HEK293 (cell line): ENCODE data around the gene FNDC8.

Source experiments
- CTCF ChIA-PET: fragments of 350-600 bp; formaldehyde crosslinking; extraction: SDS; loops from one replicate; lab custom pipeline; 2021; ENCODE audit warnings: antibody characterized with exemption; lab: Yijun Ruan, JAX
- POLR2A ChIA-PET: fragments of 300-600 bp; formaldehyde crosslinking; extraction: SDS; loops from one replicate; lab custom pipeline; 2020; ENCODE audit warnings: antibody characterized with exemption, inconsistent platforms; lab: Yijun Ruan, JAX
- H3K27ac ChIP-seq: fragments of 200-500 bp; sonication (Bioruptor generic); 2 replicates; pipeline ENCODE4 v1.5.1; 2014; ENCODE audit warnings: low read depth, low read length, control low read depth, inconsistent platforms; ENCODE audit errors: extremely low read depth
- H3K36me3 ChIP-seq, 2 experiments: fragments of 200-500 bp in 1 of 2; sonication (Bioruptor generic) in 1 of 2; 1 replicate in 1 of 2; 2 replicates in 1 of 2; pipeline ENCODE4 v1.5.1; 2014 to 2017; ENCODE audit warnings: inconsistent platforms in 2 of 2, low read length in 2 of 2; ENCODE audit not compliant: control insufficient read depth in 2 of 2, insufficient read depth in 1 of 2
- H3K4me1 ChIP-seq: fragments of 200-500 bp; sonication (Bioruptor generic); 2 replicates; pipeline ENCODE4 v1.5.1; 2014; ENCODE audit warnings: mild to moderate bottlenecking, low read length, inconsistent platforms; ENCODE audit not compliant: control insufficient read depth, insufficient read depth
- H3K4me3 ChIP-seq: 2 replicates; pipeline ENCODE4 v1.5.1; 2011; ENCODE audit warnings: low read depth, mild to moderate bottlenecking, control low read depth, low read length, moderate library complexity
- H3K9me3 ChIP-seq: fragments of 200-500 bp; sonication (Bioruptor generic); 2 replicates; pipeline ENCODE4 v1.5.1; 2014; ENCODE audit warnings: low read depth, low read length, inconsistent platforms; ENCODE audit not compliant: control insufficient read depth, insufficient read depth
- HOXA7 ChIP-seq: sonication (generic); formaldehyde crosslinking; IDR thresholded peaks from 2 replicates; pipeline ENCODE4 v1.8.1; 2022; ENCODE audit warnings: missing genetic modification reagents, borderline replicate concordance
- KLF10 ChIP-seq: fragments of 450-650 bp; IDR thresholded peaks from 2 replicates; pipeline ENCODE4 v1.5.1; 2018; ENCODE audit warnings: missing biosample characterization, mild to moderate bottlenecking, missing genetic modification characterization
- SP7 ChIP-seq: fragments of 450-650 bp; formaldehyde crosslinking; IDR thresholded peaks from 2 replicates; pipeline ENCODE4 v1.5.1; 2016; ENCODE audit warnings: missing biosample characterization, missing genetic modification characterization
- YY2 ChIP-seq: fragments of 450-650 bp; formaldehyde crosslinking; IDR thresholded peaks from 2 replicates; pipeline ENCODE4 v1.5.1; 2016; ENCODE audit warnings: missing biosample characterization, missing genetic modification characterization
- ZFP69B ChIP-seq: fragments of 450-650 bp; formaldehyde crosslinking; IDR thresholded peaks from 2 replicates; pipeline ENCODE4 v1.5.1; 2016; ENCODE audit warnings: missing biosample characterization, missing genetic modification characterization
- ZIC2 ChIP-seq: fragments of 450-650 bp; formaldehyde crosslinking; IDR thresholded peaks from 2 replicates; pipeline ENCODE4 v1.5.1; 2016; ENCODE audit warnings: missing biosample characterization, missing genetic modification characterization
- ZNF2 ChIP-seq: fragments of 450-650 bp; formaldehyde crosslinking; IDR thresholded peaks from 2 replicates; pipeline ENCODE4 v1.5.1; 2016; ENCODE audit warnings: missing biosample characterization, missing genetic modification characterization
- ZNF211 ChIP-seq: fragments of 450-650 bp; formaldehyde crosslinking; IDR thresholded peaks from 2 replicates; pipeline ENCODE4 v1.5.1; 2016; ENCODE audit warnings: low read depth, missing biosample characterization, missing genetic modification characterization
- ZNF23 ChIP-seq: fragments of 450-650 bp; formaldehyde crosslinking; IDR thresholded peaks from 2 replicates; pipeline ENCODE4 v1.5.1; 2016; ENCODE audit warnings: missing biosample characterization, missing genetic modification characterization, borderline replicate concordance
- ZNF239 ChIP-seq: fragments of 450-650 bp; formaldehyde crosslinking; IDR thresholded peaks from 2 replicates; pipeline ENCODE4 v1.5.1; 2016; ENCODE audit warnings: missing biosample characterization, missing genetic modification characterization
- ZNF473 ChIP-seq: fragments of 450-650 bp; formaldehyde crosslinking; IDR thresholded peaks from 2 replicates; pipeline ENCODE4 v1.5.1; 2017; ENCODE audit warnings: missing biosample characterization, missing genetic modification characterization
- ZNF610 ChIP-seq: fragments of 450-650 bp; formaldehyde crosslinking; IDR thresholded peaks from 2 replicates; pipeline ENCODE4 v1.5.1; 2016; ENCODE audit warnings: missing biosample characterization, missing genetic modification characterization, borderline replicate concordance
- ZNF629 ChIP-seq: fragments of 450-650 bp; formaldehyde crosslinking; IDR thresholded peaks from 2 replicates; pipeline ENCODE4 v1.5.1; 2017; ENCODE audit warnings: missing biosample characterization, missing genetic modification characterization
- ZNF76 ChIP-seq: fragments of 450-650 bp; formaldehyde crosslinking; IDR thresholded peaks from 2 replicates; pipeline ENCODE4; 2016; ENCODE audit warnings: low read depth, missing biosample characterization, missing genetic modification characterization, borderline replicate concordance
- ZNF791 ChIP-seq: fragments of 450-650 bp; formaldehyde crosslinking; IDR thresholded peaks from 2 replicates; pipeline ENCODE4 v1.5.1; 2016; ENCODE audit warnings: missing biosample characterization, missing genetic modification characterization
- TF ChIP-seq, protein P1 (sequence below): fragments of 450-650 bp; IDR thresholded peaks from 2 replicates; pipeline ENCODE4 v1.5.1; 2018; ENCODE audit warnings: missing biosample characterization, mild to moderate bottlenecking, missing genetic modification characterization
- TF ChIP-seq, protein P2 (sequence below): fragments of 450-650 bp; formaldehyde crosslinking; IDR thresholded peaks from 2 replicates; pipeline ENCODE4 v1.5.1; 2016; ENCODE audit warnings: missing biosample characterization, missing genetic modification characterization
- TF ChIP-seq, protein P3 (sequence below): fragments of 450-650 bp; formaldehyde crosslinking; IDR thresholded peaks from 2 replicates; pipeline ENCODE4 v1.5.1; 2016; ENCODE audit warnings: missing biosample characterization, missing genetic modification characterization

FNDC8 gene

DNA sequence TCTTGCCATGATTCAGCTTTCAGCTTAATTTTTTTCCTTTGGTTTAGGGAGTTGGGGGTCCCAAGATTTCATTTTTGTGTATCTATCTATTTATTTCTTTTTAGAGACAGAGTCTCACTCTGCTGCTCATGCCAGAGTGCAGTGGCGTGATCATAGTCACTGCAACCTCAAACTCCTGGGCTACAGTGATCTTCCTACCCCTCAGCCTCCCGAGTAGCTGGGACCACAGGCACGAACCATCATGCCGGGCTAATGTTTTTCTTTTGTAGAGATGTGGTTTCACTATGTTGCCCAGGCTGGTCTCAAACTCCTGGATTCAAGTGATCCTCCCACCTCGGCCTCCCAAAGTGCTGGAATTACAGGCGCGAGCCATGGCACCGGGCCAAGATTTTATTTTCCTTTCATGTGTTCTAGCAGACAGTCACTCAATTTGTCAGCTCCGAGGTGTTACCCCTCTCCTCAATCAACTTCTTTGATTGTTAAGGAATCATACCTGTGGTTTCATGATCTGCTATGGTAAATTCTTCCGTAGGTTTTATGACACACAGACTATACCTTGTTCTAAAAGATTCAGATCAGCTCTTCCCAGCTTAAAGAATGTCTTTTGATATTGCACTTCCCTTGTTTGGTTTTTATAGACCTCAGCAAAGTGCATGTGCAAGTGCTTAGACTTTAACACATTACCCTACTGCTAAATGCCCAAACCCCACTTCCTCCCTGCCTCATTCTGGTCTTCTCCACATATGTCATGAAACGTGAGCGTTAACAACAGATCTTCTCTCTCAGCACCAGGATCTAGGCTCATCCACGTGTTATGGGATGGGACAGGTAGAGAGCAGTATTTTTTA is 39.2 kb downstream of the FNDC8 start:
- CTCF ChIA-PET = interaction anchor here (0.6 to 1.0 kb wide), 6 partner anchors 152 to 452 kb away, joined by 3 to 6 read pairs (median 3); no protein-coding TSS in a partner anchor
- Histone ChIP-seq H3K4me1 (peaks cover 4% of the 10 kb centered on the region; the same call in 1 of the 2 replicates), H3K4me3 (no peak overlapping the region)
- TF ChIP-seq SP7 (no peak), HOXA7 (CRISPR knock-in tag) (no peak), ZNF76 (tag by site-specific recombination) (no peak), ZNF473 (tag by site-specific recombination) (no peak), ZNF2 (tag by site-specific recombination) (no peak), YY2 (tag by site-specific recombination) (no peak), KLF10 (tag by site-specific recombination) (no peak), ZNF23 (tag by site-specific recombination) (no peak), ZNF211 (tag by site-specific recombination) (no peak), ZIC2 (no peak)
- TF ChIP-seq, protein P1, sequence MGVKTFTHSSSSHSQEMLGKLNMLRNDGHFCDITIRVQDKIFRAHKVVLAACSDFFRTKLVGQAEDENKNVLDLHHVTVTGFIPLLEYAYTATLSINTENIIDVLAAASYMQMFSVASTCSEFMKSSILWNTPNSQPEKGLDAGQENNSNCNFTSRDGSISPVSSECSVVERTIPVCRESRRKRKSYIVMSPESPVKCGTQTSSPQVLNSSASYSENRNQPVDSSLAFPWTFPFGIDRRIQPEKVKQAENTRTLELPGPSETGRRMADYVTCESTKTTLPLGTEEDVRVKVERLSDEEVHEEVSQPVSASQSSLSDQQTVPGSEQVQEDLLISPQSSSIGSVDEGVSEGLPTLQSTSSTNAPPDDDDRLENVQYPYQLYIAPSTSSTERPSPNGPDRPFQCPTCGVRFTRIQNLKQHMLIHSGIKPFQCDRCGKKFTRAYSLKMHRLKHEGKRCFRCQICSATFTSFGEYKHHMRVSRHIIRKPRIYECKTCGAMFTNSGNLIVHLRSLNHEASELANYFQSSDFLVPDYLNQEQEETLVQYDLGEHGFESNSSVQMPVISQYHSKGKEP = no peak
- TF ChIP-seq, protein P2, sequence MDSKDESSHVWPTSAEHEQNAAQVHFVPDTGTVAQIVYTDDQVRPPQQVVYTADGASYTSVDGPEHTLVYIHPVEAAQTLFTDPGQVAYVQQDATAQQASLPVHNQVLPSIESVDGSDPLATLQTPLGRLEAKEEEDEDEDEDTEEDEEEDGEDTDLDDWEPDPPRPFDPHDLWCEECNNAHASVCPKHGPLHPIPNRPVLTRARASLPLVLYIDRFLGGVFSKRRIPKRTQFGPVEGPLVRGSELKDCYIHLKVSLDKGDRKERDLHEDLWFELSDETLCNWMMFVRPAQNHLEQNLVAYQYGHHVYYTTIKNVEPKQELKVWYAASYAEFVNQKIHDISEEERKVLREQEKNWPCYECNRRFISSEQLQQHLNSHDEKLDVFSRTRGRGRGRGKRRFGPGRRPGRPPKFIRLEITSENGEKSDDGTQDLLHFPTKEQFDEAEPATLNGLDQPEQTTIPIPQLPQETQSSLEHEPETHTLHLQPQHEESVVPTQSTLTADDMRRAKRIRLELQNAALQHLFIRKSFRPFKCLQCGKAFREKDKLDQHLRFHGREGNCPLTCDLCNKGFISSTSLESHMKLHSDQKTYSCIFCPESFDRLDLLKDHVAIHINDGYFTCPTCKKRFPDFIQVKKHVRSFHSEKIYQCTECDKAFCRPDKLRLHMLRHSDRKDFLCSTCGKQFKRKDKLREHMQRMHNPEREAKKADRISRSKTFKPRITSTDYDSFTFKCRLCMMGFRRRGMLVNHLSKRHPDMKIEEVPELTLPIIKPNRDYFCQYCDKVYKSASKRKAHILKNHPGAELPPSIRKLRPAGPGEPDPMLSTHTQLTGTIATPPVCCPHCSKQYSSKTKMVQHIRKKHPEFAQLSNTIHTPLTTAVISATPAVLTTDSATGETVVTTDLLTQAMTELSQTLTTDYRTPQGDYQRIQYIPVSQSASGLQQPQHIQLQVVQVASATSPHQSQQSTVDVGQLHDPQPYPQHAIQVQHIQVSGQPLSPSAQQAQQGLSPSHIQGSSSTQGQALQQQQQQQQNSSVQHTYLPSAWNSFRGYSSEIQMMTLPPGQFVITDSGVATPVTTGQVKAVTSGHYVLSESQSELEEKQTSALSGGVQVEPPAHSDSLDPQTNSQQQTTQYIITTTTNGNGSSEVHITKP (tag by site-specific recombination) = no peak
- TF ChIP-seq, protein P3, sequence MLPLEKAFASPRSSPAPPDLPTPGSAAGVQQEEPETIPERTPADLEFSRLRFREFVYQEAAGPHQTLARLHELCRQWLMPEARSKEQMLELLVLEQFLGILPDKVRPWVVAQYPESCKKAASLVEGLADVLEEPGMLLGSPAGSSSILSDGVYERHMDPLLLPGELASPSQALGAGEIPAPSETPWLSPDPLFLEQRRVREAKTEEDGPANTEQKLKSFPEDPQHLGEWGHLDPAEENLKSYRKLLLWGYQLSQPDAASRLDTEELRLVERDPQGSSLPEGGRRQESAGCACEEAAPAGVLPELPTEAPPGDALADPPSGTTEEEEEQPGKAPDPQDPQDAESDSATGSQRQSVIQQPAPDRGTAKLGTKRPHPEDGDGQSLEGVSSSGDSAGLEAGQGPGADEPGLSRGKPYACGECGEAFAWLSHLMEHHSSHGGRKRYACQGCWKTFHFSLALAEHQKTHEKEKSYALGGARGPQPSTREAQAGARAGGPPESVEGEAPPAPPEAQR (tag by site-specific recombination) = no peak
- TF ChIP-seq, all 188 proteins: peak for 0
- Histone ChIP-seq H3K36me3 (no peaks in the 10 kb centered on the region), H3K27ac (no peak overlapping the region), H3K9me3 (no peaks in the 10 kb centered on the region)
- POLR2A ChIA-PET = no interaction called here

DNA sequence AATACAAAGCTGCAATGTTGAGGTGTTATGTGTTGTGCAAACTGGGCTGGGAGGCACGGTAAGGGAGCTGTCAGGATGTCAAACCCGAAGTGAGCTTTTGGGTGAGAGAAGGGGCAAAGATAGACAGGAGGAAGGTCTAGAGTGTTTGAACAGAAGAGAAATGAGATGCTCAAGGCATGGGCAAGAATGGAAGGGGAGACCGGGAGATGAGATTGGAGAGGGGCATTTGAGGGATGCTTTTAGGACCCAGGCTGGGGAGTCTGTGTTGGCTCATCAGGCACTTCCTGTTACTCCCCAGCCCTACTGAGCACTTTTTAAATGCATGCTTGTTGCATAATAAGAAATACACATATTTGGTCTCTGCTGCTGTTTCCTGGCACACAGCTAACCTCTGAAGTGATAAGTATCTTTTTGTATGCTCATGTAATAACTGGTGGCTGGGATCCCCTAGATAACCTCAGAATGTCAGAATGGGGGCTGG is 39.9 kb downstream of the FNDC8 start:
- Histone ChIP-seq H3K4me3 (no peak overlapping the region), H3K9me3 (no peaks in the 10 kb centered on the region), H3K27ac (no peak overlapping the region)
- no peak for TF ChIP-seq ZNF791 (tag by site-specific recombination)
- no peak for TF ChIP-seq ZNF239 (tag by site-specific recombination)
- no peak for TF ChIP-seq ZNF629
- no peak for TF ChIP-seq ZFP69B (tag by site-specific recombination)
- TF ChIP-seq ZNF610 (tag by site-specific recombination) = no peak
- TF ChIP-seq, all 188 proteins: peak for 0
- POLR2A ChIA-PET = no interaction called here
- Histone ChIP-seq H3K36me3 (no peaks in the 10 kb centered on the region), H3K4me1 (peaks cover 4% of the 10 kb centered on the region; the same call in 1 of the 2 replicates)
- CTCF ChIA-PET = interaction anchor here (0.6 to 0.9 kb wide), 4 partner anchors 152 to 381 kb away, joined by 3 to 6 read pairs (median 4); no protein-coding TSS in a partner anchor
